Stomach (tissue), 9 donors: Measurements from ENCODE around the gene HDAC9. TPM values are rescaled to one million over a fixed set of nuclear protein-coding genes. Genes with fewer than 3 reads are reported as not detected.

ENCODE experiments used
- DNase-seq, 2 donors: peaks; one replicate each; pipeline versions ENCODE4 v3.0.0 to v3.0.0-alpha.2; 2013 to 2019
- H3K27ac ChIP-seq, 5 donors: fragments of 200-600 bp in 4 of 5; sonication (generic) in 4 of 5; one replicate each; pipeline ENCODE4 v1.5.1; 2013 to 2019; ENCODE audit warnings: mild to moderate bottlenecking in 1 of 5, moderate library complexity in 1 of 5
- H3K27me3 ChIP-seq, 3 donors: fragments of 200-600 bp; sonication (generic); one replicate each; pipeline ENCODE4 v1.5.1; 2017 to 2019; ENCODE audit warnings: mixed run types in 1 of 3
- H3K36me3 ChIP-seq, 4 donors: fragments of 200-600 bp; sonication (generic); 1 replicate in 3 of 4; 2 replicates in 1 of 4; pipeline ENCODE4 v1.5.1; 2016 to 2019
- H3K4me1 ChIP-seq, 4 donors: fragments of 200-600 bp; sonication (generic); one replicate each; pipeline ENCODE4 v1.5.1; 2016 to 2019
- H3K4me3 ChIP-seq, 4 donors: fragments of 200-600 bp; sonication (generic) in 3 of 4; one replicate each; pipeline ENCODE4 v1.5.1; 2016 to 2019; ENCODE audit warnings: mild to moderate bottlenecking in 1 of 4
- H3K9me3 ChIP-seq, 4 donors: fragments of 200-600 bp; sonication (generic); one replicate each; pipeline ENCODE4 v1.5.1; 2016 to 2019
- EP300 ChIP-seq: sonication (generic); formaldehyde crosslinking; IDR thresholded peaks from one replicate; pipeline ENCODE4 v1.6.1; 2017; ENCODE audit warnings: antibody characterized with exemption
- POLR2A ChIP-seq, 4 donors: fragments of 450-650 bp; IDR thresholded peaks; one replicate each; pipeline ENCODE4 v1.6.1; 2016; ENCODE audit warnings: antibody characterized with exemption in 4 of 4, control low read depth in 2 of 4, mild to moderate bottlenecking in 1 of 4, moderate library complexity in 1 of 4
- POLR2AphosphoS5 ChIP-seq, 3 donors: sonication (generic); formaldehyde crosslinking; IDR thresholded peaks; one replicate each; pipeline ENCODE4 v1.6.1; 2016; ENCODE audit warnings: antibody characterized with exemption in 3 of 3
- WGBS, 5 donors: extraction: QIAGEN DNeasy Blood & Tissue Kit in 3 of 5; methylation state at CpG; one replicate each; pipeline versions ENCODE4 v1.1.5 to v1.1.7; 2013 to 2018; 5-methylcytosine and 5-hydroxymethylcytosine counted together
- intact Hi-C: fragments of 100-400 bp; cut with DNase I; formaldehyde crosslinking; loops from one replicate; pipeline ENCODE4 v1.15.1; 2023; ENCODE audit warnings: low total_unique reads
- polyA plus RNA-seq, 3 donors: library from polyadenylated mRNA; stranded (reverse); fragments of 200-250 nt; gene quantifications; one replicate each; pipeline ENCODE4 v1.2.3, GENCODE V29; 2013
- total RNA-seq, 5 donors: library from RNA; depleted of rRNA; stranded (reverse); fragments of >200 nt; gene quantifications; one replicate each; pipeline versions ENCODE4 v1.1.0 to v1.2.3, GENCODE V29; 2014 to 2016
- TF ChIP-seq, protein P1 (sequence below), 7 experiments: fragments of 450-650 bp in 4 of 7; fragments of 200-600 bp in 3 of 7; sonication (generic) in 3 of 7; IDR thresholded peaks; one replicate each; pipeline ENCODE4 v1.5.1; 2016 to 2019; ENCODE audit warnings: antibody characterized with exemption in 7 of 7, control low read depth in 2 of 7, mild to moderate bottlenecking in 1 of 7
- donor health status: healthy with polysubstance abuse.
- donor health status: Bipolar disorder and iron deficiency.
- donor health status: healthy.

Gene HDAC9
- total and polyA plus RNA-seq, 8 donors = 1.4 to 60.0 (median 9.8) TPM

DNA sequence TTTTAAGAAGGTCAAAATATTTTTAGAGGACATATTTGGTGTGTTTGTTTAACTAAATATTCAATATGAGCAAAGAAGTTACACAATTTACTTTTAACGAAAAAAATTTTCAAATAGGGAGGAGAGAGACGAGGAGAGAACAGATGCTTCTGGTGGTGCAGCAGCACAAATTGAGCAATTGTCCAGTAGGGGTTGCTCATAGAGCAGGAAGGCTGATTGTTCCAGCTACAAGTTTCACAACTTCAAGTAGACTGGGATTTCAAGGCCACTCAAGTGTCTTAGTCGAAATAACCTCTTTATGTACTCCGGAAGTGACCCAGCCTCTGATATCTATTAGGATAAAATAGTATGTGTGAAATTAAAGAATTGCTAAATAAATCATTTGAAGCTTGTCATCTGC is 197.9 kb downstream of the HDAC9 start:
- DNase-seq = peak in 1 of 2 donors; percentile 74
- TF ChIP-seq, protein P1, sequence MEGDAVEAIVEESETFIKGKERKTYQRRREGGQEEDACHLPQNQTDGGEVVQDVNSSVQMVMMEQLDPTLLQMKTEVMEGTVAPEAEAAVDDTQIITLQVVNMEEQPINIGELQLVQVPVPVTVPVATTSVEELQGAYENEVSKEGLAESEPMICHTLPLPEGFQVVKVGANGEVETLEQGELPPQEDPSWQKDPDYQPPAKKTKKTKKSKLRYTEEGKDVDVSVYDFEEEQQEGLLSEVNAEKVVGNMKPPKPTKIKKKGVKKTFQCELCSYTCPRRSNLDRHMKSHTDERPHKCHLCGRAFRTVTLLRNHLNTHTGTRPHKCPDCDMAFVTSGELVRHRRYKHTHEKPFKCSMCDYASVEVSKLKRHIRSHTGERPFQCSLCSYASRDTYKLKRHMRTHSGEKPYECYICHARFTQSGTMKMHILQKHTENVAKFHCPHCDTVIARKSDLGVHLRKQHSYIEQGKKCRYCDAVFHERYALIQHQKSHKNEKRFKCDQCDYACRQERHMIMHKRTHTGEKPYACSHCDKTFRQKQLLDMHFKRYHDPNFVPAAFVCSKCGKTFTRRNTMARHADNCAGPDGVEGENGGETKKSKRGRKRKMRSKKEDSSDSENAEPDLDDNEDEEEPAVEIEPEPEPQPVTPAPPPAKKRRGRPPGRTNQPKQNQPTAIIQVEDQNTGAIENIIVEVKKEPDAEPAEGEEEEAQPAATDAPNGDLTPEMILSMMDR (IDR thresholded peaks at IDR 0.05) = peak in 3 of 7 experiments; percentile 25 to 41 (median 40)
- TF ChIP-seq POLR2A (IDR thresholded peaks at IDR 0.05) = no peak
- H3K9me3 ChIP-seq = no peaks in the 10 kb centered on the region
- intact Hi-C loops = no loop called here
- 22 to 38% (median 30%) methylated on average over 4 of the region's 4 CpGs for WGBS, 5 donors
- no peak overlapping the region for H3K27ac ChIP-seq
- no peaks in the 10 kb centered on the region for H3K27me3 ChIP-seq
- H3K4me3 ChIP-seq = no peak overlapping the region
- no peaks in the 10 kb centered on the region for H3K36me3 ChIP-seq
- peaks cover 0 to 4% (median 0%) of the 10 kb centered on the region in 4 donors for H3K4me1 ChIP-seq

DNA sequence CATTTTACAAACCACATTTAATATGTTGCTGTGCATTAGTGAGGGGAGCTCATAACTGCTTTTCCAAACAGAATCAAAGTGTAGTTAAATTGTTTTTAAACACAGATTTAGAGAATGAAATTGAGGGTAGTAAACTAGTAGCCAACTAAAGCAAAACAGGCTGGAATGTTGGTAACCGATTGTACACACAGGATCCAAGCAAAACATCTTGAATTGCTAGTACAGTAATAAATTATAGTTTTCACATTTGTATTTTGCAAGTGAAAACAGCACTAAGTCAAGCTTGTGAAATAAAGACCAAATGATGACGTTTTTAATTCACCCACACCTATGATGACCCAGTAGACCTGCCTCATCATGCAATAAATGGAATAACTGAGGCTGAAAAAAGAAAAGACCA is 198.3 kb downstream of the HDAC9 start:
- 49 to 81% (median 68%) methylated on average over 2 of the region's 2 CpGs for WGBS, 5 donors
- no peaks in the 10 kb centered on the region for H3K27me3 ChIP-seq
- no peaks in the 10 kb centered on the region for H3K9me3 ChIP-seq
- TF ChIP-seq POLR2AphosphoS5 (IDR thresholded peaks at IDR 0.05) (no peak), EP300 (no peak), POLR2A (IDR thresholded peaks at IDR 0.05) (no peak)
- TF ChIP-seq, protein P1 (IDR thresholded peaks at IDR 0.05) = no peak
- intact Hi-C loops = no loop called here
- H3K4me3 ChIP-seq = no peak overlapping the region
- no peak overlapping the region for H3K27ac ChIP-seq
- no peak for DNase-seq
- no peaks in the 10 kb centered on the region for H3K36me3 ChIP-seq
- H3K4me1 ChIP-seq = peaks cover 0 to 4% (median 0%) of the 10 kb centered on the region in 4 donors

DNA sequence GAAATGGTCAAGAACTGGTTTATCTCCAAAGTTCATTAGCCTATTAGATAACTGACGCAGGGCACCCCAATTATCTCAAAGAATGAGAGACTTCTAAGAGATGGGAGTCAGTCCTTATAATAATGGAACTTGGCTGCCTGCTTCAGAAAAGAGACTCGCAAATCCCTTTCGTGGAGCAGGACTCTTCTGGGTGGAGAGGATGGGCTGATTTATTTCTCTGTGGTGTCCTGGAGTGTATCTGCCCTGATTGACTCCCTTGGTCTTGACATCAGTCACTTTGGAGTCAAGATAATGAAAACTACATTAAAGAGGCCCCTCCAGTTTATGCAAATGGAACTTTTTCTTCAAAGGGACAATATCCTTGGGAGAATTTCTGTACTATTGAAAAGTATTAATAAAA is 198.9 kb downstream of the HDAC9 start:
- intact Hi-C loops = no loop called here
- no peaks in the 10 kb centered on the region for H3K36me3 ChIP-seq
- no peak for TF ChIP-seq POLR2A (IDR thresholded peaks at IDR 0.05)
- TF ChIP-seq, protein P1 (IDR thresholded peaks at IDR 0.05) = no peak
- H3K27ac ChIP-seq = no peak overlapping the region
- H3K9me3 ChIP-seq = no peaks in the 10 kb centered on the region
- no peak for DNase-seq
- no peaks in the 10 kb centered on the region for H3K27me3 ChIP-seq
- WGBS, 5 donors = 80 to 91% (median 86%) methylated on average over 3 of the region's 3 CpGs
- no peak overlapping the region for H3K4me3 ChIP-seq
- H3K4me1 ChIP-seq = peaks cover 0 to 4% (median 0%) of the 10 kb centered on the region in 4 donors

DNA sequence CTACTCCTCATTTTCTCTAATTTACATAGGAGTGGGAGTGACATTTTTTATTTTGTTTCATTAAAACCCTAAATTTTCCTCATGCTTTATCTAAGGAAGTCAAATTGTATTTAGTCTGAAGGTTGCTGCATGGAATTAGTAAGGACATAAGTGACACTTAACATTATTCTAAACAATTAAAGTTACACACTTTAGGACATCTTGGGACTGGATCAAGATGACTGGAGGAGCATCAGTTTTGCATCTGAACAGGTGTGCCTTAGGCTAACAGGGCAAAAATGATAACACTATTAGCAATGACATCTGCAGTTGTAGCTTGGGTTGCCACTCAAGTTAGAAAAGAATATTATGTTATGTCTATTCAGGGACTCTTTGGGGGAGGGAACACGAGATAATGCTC is 199.4 kb downstream of the HDAC9 start:
- WGBS, 5 donors = 32 to 88% (median 82%) methylated on average over 1 of the region's 1 CpG
- peaks cover 0 to 4% (median 0%) of the 10 kb centered on the region in 4 donors for H3K4me1 ChIP-seq
- H3K4me3 ChIP-seq = no peak overlapping the region
- no peaks in the 10 kb centered on the region for H3K36me3 ChIP-seq
- TF ChIP-seq POLR2A (IDR thresholded peaks at IDR 0.05) (no peak), POLR2AphosphoS5 (IDR thresholded peaks at IDR 0.05) (no peak), EP300 (no peak)
- TF ChIP-seq, protein P1 (IDR thresholded peaks at IDR 0.05) = no peak
- intact Hi-C loops = no loop called here
- H3K27me3 ChIP-seq = no peaks in the 10 kb centered on the region
- no peaks in the 10 kb centered on the region for H3K9me3 ChIP-seq
- no peak for DNase-seq
- H3K27ac ChIP-seq = no peak overlapping the region
